Common myeloid progenitor, CD34-positive (primary cell): ENCODE results near the gene PSMC5.
A peak's percentile ranks its signal among the peaks of the same experiment; 100 is the strongest.
"Not testable (repeated sequence)": the region's sequence is repeated elsewhere in the genome, so short reads cannot be mapped to it uniquely, and the experiment has no call there.

ENCODE experiments used
- CTCF ChIA-PET: fragments of 350-600 bp; sonication (Branson Sonifier 250); formaldehyde crosslinking; loops from one replicate; lab custom pipeline; 2021; ENCODE audit warnings: antibody characterized with exemption; lab: Charles Lee
- POLR2A ChIA-PET: fragments of 350-600 bp; sonication (Branson Sonifier 250); formaldehyde crosslinking; loops from one replicate; lab custom pipeline; 2021; ENCODE audit warnings: antibody characterized with exemption; lab: Charles Lee
- DNase-seq, 3 donors: peaks; one replicate each; pipeline versions ENCODE4 v3.0.0 to v3.0.0-alpha.2; 2013
- H3K27ac ChIP-seq, 2 experiments: 1 replicate in 1 of 2; 2 replicates in 1 of 2; pipeline ENCODE4 v1.7.0; 2013; ENCODE audit warnings: inconsistent platforms in 2 of 2, low read length in 2 of 2, mild to moderate bottlenecking in 2 of 2, low read depth in 1 of 2, moderate library complexity in 1 of 2; ENCODE audit not compliant: severe bottlenecking in 2 of 2, insufficient read depth in 1 of 2, poor library complexity in 1 of 2
- H3K27me3 ChIP-seq, 5 experiments: replicated peaks in 2 of 5; 1 replicate in 3 of 5; 2 replicates in 2 of 5; pipeline versions ENCODE4 v1.6.1 to v1.7.0; 2013; ENCODE audit warnings: low read length in 4 of 5, mild to moderate bottlenecking in 2 of 5, moderate library complexity in 2 of 5, inconsistent platforms in 1 of 5; ENCODE audit not compliant: insufficient read depth in 5 of 5, control insufficient read depth in 4 of 5
- H3K36me3 ChIP-seq, 4 experiments: 1 replicate in 2 of 4; 2 replicates in 2 of 4; pipeline versions ENCODE4 v1.6.1 to v1.7.0; 2013; ENCODE audit warnings: low read length in 3 of 4, control low read depth in 1 of 4, mild to moderate bottlenecking in 1 of 4; ENCODE audit not compliant: control insufficient read depth in 4 of 4, insufficient read depth in 4 of 4
- H3K4me1 ChIP-seq, 4 experiments: 1 replicate in 3 of 4; 2 replicates in 1 of 4; pipeline versions ENCODE4 v1.6.1 to v1.7.1; 2013; ENCODE audit warnings: low read length in 3 of 4, mild to moderate bottlenecking in 3 of 4, control low read depth in 1 of 4, inconsistent platforms in 1 of 4, moderate library complexity in 1 of 4; ENCODE audit not compliant: control insufficient read depth in 4 of 4, insufficient read depth in 4 of 4; ENCODE audit errors: control extremely low read depth in 1 of 4
- H3K4me3 ChIP-seq, 7 experiments: 1 replicate in 4 of 7; 2 replicates in 3 of 7; pipeline versions ENCODE4 v1.5.1 to v1.7.0; 2013; ENCODE audit warnings: mild to moderate bottlenecking in 7 of 7, low read length in 6 of 7, moderate library complexity in 6 of 7, inconsistent platforms in 2 of 7, low read depth in 2 of 7, control low read depth in 1 of 7; ENCODE audit not compliant: insufficient read depth in 4 of 7, control insufficient read depth in 1 of 7; ENCODE audit errors: extremely low read depth in 1 of 7
- H3K9me3 ChIP-seq, 5 experiments: 1 replicate in 4 of 5; 2 replicates in 1 of 5; pipeline versions ENCODE4 v1.6.1 to v1.7.1; 2013; ENCODE audit warnings: low read length in 4 of 5, mild to moderate bottlenecking in 2 of 5, inconsistent platforms in 1 of 5, low read depth in 1 of 5, moderate library complexity in 1 of 5; ENCODE audit not compliant: control insufficient read depth in 4 of 5, insufficient read depth in 2 of 5; ENCODE audit errors: control extremely low read depth in 1 of 5
- WGBS: methylation state at CpG from one replicate; pipeline ENCODE4 v1.1.5; 2013; ENCODE audit not compliant: insufficient coverage; 5-methylcytosine and 5-hydroxymethylcytosine counted together

PSMC5 gene

GRCh38 chr17:63855185-63855584 is 28.0 kb downstream of the PSMC5 start:
- Histone ChIP-seq H3K4me1 (no peaks in the 10 kb centered on the region), H3K36me3 (no peaks in the 10 kb centered on the region), H3K27me3 (no peaks in the 10 kb centered on the region), H3K27ac (no peak overlapping the region), H3K9me3 (no peaks in the 10 kb centered on the region), H3K4me3 (no peak overlapping the region)
- POLR2A ChIA-PET: no interaction called here
- 95% methylated on average over 8 of the region's 8 CpGs for whole genome bisulfite sequencing
- CTCF ChIA-PET: interaction anchor here (1.1 to 4.0 kb wide), 4 partner anchors 11 to 13 kb away, joined by 4 to 19 read pairs (median 4); partner anchors contain the start of gene SMARCD2
- no peak for DNase-seq

GRCh38 chr17:63856425-63856824 is 29.2 kb downstream of the PSMC5 start:
- H3K36me3 ChIP-seq, H3K9me3 ChIP-seq, H3K27ac ChIP-seq, H3K4me3 ChIP-seq, DNase-seq, H3K27me3 ChIP-seq, POLR2A ChIA-PET, H3K4me1 ChIP-seq: not testable (repeated sequence)
- WGBS: 92% methylated on average over 2 of the region's 8 CpGs
- CTCF ChIA-PET: interaction anchor here (1.4 to 4.0 kb wide), 3 partner anchors 9 to 13 kb away, joined by 3 to 19 read pairs (median 8); no protein-coding TSS in a partner anchor

- Histone ChIP-seq H3K4me1 (no peaks in the 10 kb centered on the region), H3K9me3 (no peaks in the 10 kb centered on the region), H3K27me3 (no peaks in the 10 kb centered on the region), H3K4me3 (no peak overlapping the region), H3K27ac (no peak overlapping the region), H3K36me3 (no peaks in the 10 kb centered on the region)
- DNase-seq: no peak
- POLR2A ChIA-PET: no interaction called here
- CTCF ChIA-PET: interaction anchor here (0.6 to 3.8 kb wide), 8 partner anchors 10 to 454 kb away, joined by 3 to 36 read pairs (median 5); partner anchors contain the start of gene GH2
- 91% methylated on average over 3 of the region's 3 CpGs for WGBS
Observed at GRCh38 chr17:63859257-63859656, 32.0 kb downstream of the PSMC5 start.

- CTCF ChIA-PET: interaction anchor here (0.9 to 4.3 kb wide), 6 partner anchors 10 to 62 kb away, joined by 3 to 19 read pairs (median 4); no protein-coding TSS in a partner anchor
- H3K9me3 ChIP-seq, H3K4me1 ChIP-seq, H3K27me3 ChIP-seq, POLR2A ChIA-PET, H3K27ac ChIP-seq, H3K4me3 ChIP-seq, H3K36me3 ChIP-seq: not testable (repeated sequence)
- DNase-seq: peak in 1 of 3 donors; percentile 18
- WGBS: 80% methylated on average over 1 of the region's 7 CpGs
Observed at GRCh38 chr17:63866625-63867024, 39.4 kb downstream of the PSMC5 start.

- H3K27me3 ChIP-seq, H3K4me3 ChIP-seq, H3K9me3 ChIP-seq, H3K36me3 ChIP-seq, H3K4me1 ChIP-seq, H3K27ac ChIP-seq: not testable (repeated sequence)
- 100% methylated on average over 4 of the region's 9 CpGs for WGBS
- ChIA-PET POLR2A (interaction anchor here (0.6 kb wide), 1 partner anchor 620 kb away, joined by 3 read pairs; no protein-coding TSS in a partner anchor), CTCF (interaction anchor here (0.7 to 1.6 kb wide), 6 partner anchors 10 to 76 kb away, joined by 3 to 4 read pairs (median 4); partner anchors contain the start of gene GH2)
- peak in 2 of 3 donors; percentile 19 for DNase-seq
Observed at GRCh38 chr17:63869491-63870291, 42.5 kb downstream of the PSMC5 start.

- H3K9me3 ChIP-seq, H3K27me3 ChIP-seq, H3K36me3 ChIP-seq, DNase-seq, H3K4me3 ChIP-seq, H3K27ac ChIP-seq, H3K4me1 ChIP-seq: not testable (repeated sequence)
- CTCF ChIA-PET: interaction anchor here (1.2 to 1.6 kb wide), 3 partner anchors 11 to 22 kb away, joined by 4 read pairs; partner anchors contain the start of gene GH2
- POLR2A ChIA-PET: interaction anchor here (0.6 kb wide), 1 partner anchor 619 kb away, joined by 3 read pairs; no protein-coding TSS in a partner anchor
- 100% methylated on average over 1 of the region's 4 CpGs for WGBS
Observed at GRCh38 chr17:63870292-63870665, 43.0 kb downstream of the PSMC5 start.
